Middle frontal gyrus (tissue), 1 donor: ENCODE data around the gene CRKL.
"Not testable (repeated sequence)": the region's sequence is repeated elsewhere in the genome, so short reads cannot be mapped to it uniquely, and the experiment has no call there.

Experiments used
- DNase-seq: peaks from one replicate; pipeline ENCODE4 v3.0.0-alpha.2; 2015; ENCODE audit warnings: low spot score; ENCODE audit errors: extremely low spot score

CRKL gene

DNA sequence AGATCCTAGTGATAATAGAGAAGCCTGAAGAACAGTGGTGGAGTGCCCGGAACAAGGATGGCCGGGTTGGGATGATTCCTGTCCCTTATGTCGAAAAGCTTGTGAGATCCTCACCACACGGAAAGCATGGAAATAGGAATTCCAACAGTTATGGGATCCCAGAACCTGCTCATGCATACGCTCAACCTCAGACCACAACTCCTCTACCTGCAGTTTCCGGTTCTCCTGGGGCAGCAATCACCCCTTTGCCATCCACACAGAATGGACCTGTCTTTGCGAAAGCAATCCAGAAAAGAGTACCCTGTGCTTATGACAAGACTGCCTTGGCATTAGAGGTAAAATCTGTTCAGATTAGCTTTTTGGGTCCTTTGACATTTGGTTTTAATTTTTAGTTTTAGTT is 16.7 kb downstream of the CRKL start:
- DNase-seq = no peak

DNA sequence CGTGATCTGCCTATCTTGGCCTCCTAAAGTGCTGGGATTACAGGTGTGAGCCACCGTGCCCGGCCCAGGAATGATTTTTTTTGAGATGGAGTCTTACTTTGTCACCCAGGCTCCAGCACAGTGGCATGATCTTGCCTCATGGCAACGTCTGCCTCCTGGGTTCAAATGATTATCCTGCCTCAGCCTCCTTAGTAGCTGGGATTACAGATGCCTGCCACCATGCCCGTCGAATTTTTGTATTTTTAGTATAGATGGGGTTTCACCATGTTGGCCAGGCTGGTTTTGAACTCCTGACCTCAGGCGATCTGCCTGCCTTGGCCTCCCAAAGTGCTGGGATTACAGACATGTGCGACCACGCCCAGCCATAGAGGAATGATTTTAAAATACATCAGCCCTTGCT is 17.8 kb downstream of the CRKL start:
- DNase-seq = not testable (repeated sequence)

DNA sequence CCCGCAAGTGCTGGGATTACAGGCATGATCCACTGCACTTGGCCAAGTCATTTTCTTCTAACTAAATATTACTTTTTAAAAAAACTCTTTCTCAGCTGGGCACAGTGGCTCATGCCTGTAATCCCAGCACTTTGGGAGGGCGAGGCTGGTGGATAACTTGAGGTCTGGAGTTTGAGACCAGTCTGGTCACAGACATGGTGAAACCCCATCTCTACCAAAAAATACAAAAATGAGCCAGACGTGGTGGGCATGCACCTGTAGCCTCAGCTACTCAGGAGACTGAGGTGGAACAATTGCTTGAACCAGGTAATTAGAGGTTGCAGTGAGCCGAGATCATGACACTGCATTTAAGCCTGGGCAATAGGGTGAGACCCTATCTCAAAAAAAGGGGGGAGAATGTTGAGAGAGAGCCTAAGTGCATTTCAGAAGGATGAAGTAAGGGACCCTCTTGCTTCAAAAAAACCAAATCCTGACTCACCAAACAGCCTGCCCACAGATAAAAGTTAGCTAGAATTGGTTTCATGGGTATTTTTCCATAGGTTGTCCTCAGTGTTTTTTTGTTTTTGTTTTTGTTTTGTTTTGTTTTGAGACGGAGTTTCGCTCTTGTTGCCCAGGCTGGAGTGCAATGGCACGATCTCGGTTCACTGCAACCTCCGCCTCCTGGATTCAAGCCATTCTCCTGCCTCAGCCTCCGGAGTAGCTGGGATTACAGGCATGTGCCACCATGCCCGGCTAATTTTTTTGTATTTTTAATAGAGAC is 18.8 kb downstream of the CRKL start:
- DNase-seq = not testable (repeated sequence)

DNA sequence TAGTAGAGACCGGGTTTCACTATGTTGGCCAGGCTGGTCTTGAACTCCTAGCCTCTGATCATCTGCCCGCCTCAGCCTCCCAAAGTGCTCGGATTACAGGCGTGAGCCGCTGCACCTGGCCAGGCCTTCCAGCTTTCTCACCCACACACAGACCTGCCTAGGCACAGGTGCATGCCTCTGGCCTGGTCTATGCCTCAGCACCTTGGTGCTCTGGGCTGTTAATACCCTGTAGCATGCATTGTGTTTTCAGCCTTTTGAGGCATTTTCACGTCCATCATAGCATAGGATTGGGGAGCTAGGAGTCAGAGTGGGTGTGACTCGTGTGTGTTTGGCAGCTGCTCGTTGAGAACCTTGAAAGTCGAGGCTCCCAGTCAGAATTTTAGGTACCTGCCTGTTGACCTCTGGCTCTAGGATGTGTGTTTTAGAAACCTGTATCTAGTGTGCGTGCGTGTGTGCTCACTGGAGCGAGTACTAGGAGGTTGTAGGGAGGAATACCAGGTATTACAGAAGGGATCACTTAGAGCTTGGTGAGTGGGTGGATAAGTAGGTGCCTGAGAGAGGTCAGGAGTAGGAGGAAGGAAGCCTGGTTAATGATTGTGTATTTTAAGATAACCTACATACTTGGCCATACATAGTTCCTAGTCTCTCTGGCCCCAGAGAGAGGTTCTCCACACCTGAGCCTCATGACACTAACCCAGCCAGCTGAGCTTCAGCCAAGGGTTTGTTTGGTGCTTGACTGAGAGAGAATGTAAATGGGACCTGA is 20.0 kb downstream of the CRKL start:
- DNase-seq = no peak

DNA sequence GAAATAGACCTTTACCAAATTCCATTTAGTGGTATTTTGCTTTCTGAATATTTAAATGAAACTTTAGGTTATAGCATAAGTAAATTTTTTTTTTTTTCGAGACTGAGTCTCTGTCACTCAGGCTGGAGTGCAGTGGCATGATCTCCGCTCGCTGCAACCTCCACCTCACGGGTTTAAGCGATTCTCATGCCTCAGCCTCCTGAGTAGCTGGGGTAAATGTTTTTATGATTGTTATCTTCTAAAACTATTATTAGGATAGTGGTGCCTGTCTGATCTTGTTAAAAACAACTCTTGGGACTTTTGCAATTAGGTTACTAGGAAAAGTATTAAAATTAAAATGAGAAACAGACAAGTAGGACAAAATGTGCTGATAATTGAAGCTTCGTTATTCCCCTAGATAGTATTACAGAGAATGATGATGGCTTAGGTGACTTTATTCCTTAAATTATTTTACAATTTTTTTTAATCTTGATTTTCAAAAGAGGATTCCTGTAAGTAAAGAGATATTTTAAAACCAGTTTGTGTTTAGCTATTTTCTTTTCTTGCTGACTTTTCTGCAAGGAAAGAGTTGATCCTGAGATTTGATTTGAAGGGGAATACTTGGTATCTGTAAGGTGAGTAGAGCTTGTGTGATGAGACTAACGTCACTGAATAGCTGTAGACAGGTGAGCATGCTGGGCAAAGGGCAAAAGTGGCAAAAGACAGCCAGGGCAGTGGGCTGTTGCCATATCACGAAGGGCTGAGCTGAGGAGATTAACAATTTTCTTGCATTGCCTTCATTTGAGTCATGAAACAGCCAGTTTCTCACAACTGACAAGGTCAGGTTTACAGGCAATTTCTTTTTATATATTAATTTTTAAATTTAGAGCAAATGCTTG is 20.8 kb downstream of the CRKL start:
- no peak for DNase-seq

DNA sequence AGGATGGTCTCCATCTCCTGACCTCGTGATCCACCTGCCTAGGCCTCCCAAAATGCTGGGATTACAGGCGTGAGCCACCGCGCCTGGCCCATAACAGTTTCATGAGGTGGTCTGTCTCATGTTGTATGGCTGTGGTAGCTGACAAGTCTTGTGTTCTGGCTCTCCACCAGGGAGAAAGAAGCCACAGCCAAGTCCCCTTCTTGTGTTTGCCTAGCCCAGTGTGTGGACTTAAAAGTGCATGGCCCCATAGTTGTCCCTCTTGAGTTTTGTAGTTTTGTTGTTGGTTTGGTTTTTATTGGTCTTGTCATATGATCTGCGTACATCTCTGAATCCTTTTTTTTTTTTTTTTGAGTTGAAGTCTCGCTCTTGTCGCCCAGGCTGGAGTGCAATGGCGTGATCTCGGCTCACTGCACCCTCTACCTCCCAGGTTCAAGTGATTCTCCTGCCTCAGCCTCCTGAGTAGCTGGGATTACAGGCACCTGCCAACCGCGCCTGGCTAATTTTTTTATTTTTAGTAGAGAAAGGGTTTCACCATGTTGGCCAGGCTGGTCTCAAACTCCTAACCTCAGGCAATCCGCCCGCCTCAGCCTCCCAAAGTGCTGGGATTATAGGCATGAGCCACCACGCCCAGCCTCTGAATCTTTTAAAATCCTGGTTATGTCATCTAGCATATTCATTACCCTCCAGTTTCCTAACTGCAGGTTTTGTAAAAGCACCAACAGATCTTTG is 22.4 kb downstream of the CRKL start:
- DNase-seq = not testable (repeated sequence)

DNA sequence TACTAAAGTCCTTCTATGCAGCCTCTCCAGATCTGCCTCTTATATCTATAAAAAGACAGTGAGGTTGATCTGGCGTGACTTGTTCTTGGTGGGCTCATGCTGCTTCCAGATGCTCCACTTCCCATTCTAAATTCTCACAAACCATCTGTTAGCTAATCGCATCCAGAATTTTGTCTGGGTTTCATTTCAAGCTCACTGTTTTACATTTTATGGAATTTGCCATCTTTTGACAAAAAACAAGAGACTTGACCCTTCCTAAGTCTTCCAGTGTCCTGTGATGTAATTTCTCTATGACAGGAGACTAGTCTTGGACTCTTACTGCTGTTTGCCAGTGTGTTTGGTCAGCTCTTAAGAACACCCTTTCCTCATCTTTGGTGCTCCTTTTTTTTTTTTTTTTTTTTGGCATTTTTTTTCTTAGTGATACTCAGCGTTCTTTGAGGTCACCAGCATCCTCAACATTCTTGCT is 23.0 kb downstream of the CRKL start:
- no peak for DNase-seq

DNA sequence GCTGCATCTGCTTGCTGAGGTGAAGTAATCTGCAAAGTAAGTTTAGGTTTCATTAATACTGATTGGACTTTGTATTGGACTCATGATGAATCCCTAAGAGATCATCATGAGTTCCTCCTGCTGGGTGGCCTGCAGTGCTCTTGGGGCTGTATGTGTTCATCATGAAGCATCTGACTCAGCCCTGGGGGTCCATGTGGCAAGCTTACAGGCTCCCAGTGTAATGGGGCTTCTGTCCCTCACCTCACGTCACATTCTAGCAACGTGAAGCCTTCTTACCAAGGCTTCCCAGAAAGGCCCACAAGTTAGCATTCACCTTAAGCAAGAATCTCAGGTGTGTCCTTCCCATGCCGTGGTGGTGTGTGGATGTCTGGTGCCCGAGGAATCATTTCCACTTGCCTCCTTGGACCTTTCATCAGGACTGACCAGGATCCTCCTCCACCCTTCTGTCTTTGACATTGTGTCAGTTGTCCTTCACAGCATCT is 23.7 kb downstream of the CRKL start:
- no peak for DNase-seq

DNA sequence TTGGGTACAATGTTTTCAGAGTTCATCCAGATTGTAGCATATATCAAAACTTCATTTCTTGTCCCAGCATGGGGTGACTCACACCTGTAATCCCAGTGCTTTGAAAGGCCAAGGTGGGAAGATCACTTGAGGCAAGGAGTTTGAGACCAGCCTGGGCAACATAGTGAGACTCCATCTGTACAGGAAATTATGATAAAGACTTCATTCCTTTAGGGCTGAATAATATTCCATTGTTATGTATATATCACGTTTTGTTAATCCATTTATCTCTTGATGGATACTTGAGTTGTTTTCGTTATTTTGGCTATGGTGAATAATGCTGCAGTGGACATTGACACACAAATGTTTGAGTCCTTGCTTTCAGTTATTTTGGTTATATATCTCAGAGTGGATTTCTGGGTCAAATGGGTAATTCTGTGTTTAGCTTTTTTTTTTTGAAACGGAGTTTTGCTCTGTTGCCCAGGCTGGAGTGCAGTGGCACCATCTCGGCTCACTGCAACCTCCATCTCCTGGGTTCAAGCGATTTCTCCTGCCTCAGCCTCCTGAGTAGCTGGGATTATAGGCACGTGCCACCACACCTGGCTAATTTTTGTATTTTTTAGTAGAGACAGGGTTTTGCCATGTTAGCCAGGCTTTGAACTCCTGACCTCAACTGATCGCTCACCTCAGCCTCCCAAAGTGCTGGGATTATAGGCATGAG is 25.1 kb downstream of the CRKL start:
- not testable (repeated sequence) for DNase-seq

DNA sequence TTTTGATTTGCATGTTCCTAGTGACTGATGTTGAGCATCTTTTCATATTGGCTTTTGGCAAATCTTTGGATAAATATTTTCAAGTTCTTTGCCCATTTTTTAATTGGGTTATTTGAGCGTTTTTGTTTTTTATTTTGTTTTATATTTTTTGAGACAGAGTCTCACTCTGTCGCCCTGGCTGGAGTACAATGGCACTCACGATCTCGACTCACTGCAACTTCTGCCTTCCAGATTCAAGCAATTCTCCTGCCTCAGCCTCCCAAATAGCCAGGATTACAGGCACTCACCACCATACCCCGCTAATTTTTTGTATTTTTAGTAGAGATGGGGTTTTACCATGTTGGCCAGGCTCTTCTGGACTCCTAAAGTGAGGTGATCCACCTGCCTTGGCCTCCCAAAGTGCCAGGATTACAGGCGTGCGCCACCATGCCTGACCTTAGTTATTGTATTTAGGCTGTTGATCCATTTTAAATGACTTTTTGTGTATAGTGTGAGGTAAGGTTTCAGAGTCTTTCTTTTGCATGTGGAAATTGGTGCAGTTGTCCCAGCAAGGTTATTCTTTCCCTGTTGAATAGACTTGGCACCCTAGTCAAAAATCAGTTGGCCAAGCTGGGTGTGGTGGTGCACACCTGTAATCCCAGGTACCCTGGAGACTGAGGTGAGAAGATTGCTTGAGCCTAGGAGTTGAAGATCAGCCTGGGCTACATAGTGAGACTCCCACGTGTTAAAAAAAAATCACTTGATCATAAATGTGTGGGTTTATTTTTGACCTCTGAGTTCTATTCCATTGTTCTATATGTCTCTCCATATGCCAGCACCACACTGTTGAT is 26.1 kb downstream of the CRKL start:
- DNase-seq = no peak

DNA sequence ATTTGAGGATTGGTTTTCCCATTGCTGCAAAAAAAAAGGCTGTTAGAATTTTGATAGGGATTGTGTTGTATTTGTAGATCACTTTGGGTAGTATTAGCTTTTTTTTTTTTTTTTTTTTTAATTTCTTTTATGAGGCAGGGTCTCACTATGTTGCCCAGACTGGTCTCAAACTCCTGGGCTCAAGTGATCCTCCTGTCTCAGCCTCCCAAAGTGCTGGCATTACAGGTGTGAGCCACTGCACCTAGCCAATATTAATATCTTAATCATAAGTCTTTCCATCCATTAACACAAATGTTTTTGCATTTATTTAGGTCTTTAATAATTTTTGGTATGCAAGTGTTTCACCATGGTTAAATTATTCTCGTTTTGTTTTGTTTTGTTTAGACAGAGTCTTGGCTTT is 26.8 kb downstream of the CRKL start:
- no peak for DNase-seq

DNA sequence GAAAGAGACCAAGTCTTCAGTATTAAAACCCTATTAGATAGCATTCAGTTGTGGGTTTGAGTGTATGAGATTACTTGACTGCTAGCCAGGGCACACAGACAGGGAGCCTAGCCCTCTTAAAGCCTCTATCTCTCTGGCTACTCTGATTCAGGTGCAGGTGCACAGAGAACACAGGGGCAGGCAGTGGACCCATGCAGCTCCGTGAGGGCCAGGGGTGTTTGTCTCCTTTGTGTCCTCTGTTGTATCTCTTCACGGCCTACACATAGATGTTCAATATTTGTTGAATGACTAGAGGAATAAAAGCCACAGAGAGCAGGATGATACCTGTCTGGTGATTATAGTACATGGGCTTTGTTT is 28.3 kb downstream of the CRKL start:
- DNase-seq = no peak

DNA sequence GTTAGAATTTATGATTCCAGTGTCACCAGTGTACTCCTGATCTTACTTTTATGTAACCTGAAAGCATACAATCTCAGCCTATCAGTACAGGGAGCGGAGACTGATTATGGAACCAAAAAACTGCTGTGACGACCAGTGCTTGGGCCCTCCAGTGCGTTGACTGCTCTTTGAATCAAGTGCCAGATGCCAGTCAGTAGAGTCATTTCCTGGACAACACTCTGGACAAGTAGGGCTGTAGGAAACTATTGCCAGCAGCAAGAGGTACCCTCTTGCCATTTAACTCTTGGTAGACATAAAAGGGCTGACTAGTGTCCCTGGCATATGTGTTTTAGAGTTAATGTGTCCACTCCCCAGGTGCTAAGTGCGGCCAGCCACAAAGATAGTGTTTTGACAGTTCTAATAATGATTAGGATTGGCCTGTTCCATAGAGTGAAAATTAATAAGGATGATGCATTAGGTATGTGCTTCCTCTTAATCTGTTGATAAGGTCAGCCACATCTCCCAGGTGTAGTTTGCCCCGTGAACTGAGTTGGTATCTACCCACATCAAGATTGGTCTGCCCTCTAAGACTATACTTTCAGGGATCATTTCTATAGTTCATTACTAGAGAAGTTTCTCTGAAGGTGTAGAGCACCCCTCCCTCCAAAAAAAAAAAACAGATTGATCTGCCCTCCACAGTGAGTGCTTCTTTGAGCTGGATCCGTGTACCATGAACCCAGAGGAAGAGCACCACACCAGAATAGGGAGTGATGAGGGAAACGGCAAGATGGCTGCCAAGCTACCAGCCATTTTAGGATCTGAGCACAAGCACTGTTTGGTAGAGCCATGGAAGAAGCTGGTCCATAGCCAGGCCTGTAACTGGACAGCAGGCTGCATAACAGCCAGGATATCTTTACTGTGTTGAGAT is 29.1 kb downstream of the CRKL start:
- no peak for DNase-seq

DNA sequence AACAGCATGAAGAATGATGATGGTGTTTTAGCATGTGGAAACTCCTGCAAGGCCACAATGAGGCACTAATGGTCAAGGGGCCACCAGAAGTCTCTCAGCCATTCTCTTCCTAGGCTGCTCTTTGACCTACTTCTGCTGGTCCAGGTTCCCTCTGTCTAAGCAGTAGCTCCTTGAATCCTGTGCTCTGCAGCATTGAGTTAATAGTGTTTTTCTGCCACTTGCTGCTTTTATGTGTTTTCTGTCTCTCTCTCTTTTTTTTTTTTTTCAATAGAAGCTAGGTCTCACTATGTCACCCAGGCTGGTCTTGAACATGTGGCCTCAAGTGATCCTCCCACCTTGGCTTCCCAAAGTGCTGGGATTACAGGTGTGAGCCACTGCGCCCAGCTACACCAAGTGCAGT is 29.8 kb downstream of the CRKL start:
- no peak for DNase-seq

DNA sequence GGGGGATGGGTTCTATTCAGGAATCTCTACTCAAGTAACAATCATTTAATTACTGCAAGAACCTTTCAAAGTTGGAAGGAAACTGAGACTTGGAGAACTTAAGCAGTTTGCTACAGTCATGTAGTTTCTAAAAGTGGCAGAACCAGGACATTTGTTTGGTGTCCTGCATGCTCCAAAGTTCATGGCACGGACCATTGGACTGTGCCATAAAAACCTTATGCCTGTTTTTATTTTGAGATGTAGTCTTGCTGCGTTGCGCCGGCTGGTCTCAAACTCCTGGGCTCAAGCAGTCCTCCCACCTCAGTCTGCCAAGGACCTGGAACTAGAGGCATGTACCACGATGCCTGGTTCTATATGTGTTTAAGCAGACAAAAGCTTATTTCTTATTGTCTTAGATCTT is 31.2 kb downstream of the CRKL start:
- no peak for DNase-seq

DNA sequence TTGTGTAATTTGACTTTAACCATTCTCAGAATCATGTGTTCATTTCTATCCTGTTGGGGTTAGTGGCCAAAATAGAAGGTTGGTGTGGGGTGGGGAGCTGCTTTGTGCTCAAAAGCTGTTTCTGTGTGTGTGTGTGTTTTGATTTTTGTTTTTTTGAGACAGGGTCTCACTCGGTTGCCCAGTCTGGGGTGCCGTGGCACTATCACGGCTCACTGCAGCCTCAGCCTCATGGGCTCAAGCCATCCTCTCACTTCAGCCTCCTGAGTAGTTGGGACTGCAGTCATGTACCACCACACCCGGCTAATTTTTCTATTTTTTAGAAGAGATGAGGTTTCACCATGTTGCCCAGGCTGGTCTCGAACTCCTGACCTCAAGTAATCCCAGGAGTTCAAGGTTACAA is 31.8 kb downstream of the CRKL start:
- no peak for DNase-seq

DNA sequence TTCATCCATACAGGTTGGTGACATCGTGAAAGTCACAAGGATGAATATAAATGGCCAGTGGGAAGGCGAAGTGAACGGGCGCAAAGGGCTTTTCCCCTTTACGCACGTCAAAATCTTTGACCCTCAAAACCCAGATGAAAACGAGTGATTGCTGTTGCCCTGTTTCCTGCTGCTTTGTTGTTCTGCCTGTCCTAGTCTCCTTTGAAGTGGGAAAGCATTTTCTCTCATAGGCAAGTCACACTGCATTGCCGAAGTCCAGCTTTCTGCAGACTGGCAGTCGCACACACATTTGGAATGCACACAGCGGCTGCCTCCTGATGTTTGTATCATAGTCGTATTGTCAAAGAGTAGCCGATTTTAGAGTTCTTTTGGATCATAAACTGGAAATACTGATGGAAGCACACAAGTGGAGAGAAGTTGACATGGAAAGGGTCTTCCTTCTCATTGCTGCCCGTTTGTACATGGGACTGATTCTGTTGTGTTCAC is 32.5 kb downstream of the CRKL start:
- DNase-seq = no peak

DNA sequence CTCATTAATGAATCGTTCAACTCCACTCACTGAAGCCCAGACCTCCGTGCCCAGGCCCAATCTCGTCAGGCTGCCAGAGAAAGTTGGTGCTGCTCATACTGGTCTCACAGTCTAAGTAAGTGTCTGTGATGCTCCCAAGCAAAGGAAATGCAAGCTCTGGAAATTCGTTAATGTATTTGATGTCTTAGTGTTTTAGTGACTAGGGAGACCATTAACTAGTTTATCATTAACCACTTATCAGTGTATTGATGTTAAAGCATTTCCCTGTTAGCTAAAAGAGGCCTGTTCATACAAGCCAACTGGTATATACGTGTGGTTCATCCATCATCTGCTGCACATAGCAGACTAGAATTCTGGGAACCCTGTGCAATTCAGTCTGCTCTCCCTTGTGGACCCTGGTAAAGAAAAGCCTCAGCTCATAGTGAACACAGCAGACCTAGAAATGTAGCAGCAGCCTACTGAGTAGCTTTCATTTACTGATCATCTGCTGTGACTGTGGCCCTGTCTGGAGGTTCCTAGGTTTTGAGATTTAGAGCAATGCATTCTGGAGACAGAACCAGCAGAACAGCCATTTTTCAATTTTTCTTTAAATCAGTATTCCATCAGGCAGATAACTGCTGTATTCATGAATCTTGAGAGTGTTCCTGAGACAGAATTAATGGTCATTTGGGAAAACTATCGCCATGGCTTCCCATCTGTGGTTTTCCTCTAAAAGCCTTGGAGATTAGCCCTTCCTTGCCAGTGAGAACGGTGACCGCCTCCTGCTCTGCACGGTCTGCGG is 34.1 kb downstream of the CRKL start:
- no peak for DNase-seq
